CD4-positive, alpha-beta memory T cell (primary cell): ENCODE data around the gene CYGB. TPM values are rescaled to one million over a fixed set of nuclear protein-coding genes. Genes with fewer than 3 reads are reported as not detected.

Experiments used
- CTCF ChIA-PET: fragments of 350-600 bp; sonication (Branson Sonifier 250); formaldehyde crosslinking; loops from one replicate; lab custom pipeline; 2021; ENCODE audit warnings: inconsistent platforms; ENCODE audit not compliant: partially characterized antibody; lab: Charles Lee
- POLR2A ChIA-PET: fragments of 350-600 bp; sonication (Branson Sonifier 250); formaldehyde crosslinking; loops from one replicate; lab custom pipeline; 2021; ENCODE audit not compliant: partially characterized antibody; lab: Charles Lee
- DNase-seq, 5 donors: peaks; one replicate each; pipeline versions ENCODE4 v3.0.0 to v3.0.0-alpha.2; 2020 to 2022; ENCODE audit warnings: mixed read lengths in 1 of 5
- H3K27ac ChIP-seq: one replicate; pipeline ENCODE4 v1.7.0; 2013; ENCODE audit warnings: low read depth, low read length
- H3K27me3 ChIP-seq: 2 replicates; pipeline ENCODE4 v1.7.0; 2013; ENCODE audit warnings: mild to moderate bottlenecking, low read length, moderate library complexity; ENCODE audit not compliant: insufficient read depth
- H3K36me3 ChIP-seq: 2 replicates; pipeline ENCODE4 v1.7.0; 2013; ENCODE audit warnings: mild to moderate bottlenecking, low read length, moderate library complexity; ENCODE audit not compliant: insufficient read depth
- H3K4me1 ChIP-seq: 2 replicates; pipeline ENCODE4 v1.7.0; 2013; ENCODE audit warnings: mild to moderate bottlenecking, low read length, moderate library complexity; ENCODE audit not compliant: insufficient read depth
- H3K4me3 ChIP-seq, 2 donors: one replicate each; pipeline ENCODE4 v1.7.0; 2013; ENCODE audit warnings: low read length in 2 of 2, mild to moderate bottlenecking in 1 of 2
- H3K9me3 ChIP-seq, 2 donors: one replicate each; pipeline ENCODE4 v1.7.0; 2013; ENCODE audit warnings: low read length in 2 of 2, control low read depth in 1 of 2; ENCODE audit not compliant: control insufficient read depth in 1 of 2
- H3K27ac Mint-ChIP-seq, 7 donors: one replicate each; pipeline ENCODE4 v1.8.0; 2020 to 2021; ENCODE audit warnings: mixed read lengths in 7 of 7, mild to moderate bottlenecking in 6 of 7, inconsistent platforms in 3 of 7, moderate library complexity in 3 of 7
- H3K27me3 Mint-ChIP-seq, 2 donors: one replicate each; pipeline ENCODE4 v1.8.0; 2020 to 2021; ENCODE audit warnings: mixed read lengths in 2 of 2
- H3K36me3 Mint-ChIP-seq, 2 donors: one replicate each; pipeline ENCODE4 v1.8.0; 2020 to 2021; ENCODE audit warnings: mixed read lengths in 2 of 2, inconsistent platforms in 1 of 2, mild to moderate bottlenecking in 1 of 2
- H3K4me1 Mint-ChIP-seq, 4 donors: one replicate each; pipeline ENCODE4 v1.8.0; 2020 to 2021; ENCODE audit warnings: mixed read lengths in 4 of 4, mild to moderate bottlenecking in 1 of 4
- H3K4me3 Mint-ChIP-seq, 8 donors: one replicate each; pipeline ENCODE4 v1.8.0; 2020 to 2021; ENCODE audit warnings: mixed read lengths in 8 of 8, mild to moderate bottlenecking in 7 of 8, moderate library complexity in 6 of 8, inconsistent platforms in 3 of 8
- H3K9me3 Mint-ChIP-seq, 8 donors: one replicate each; pipeline ENCODE4 v1.8.0; 2020 to 2021; ENCODE audit warnings: mixed read lengths in 8 of 8, mild to moderate bottlenecking in 5 of 8, inconsistent platforms in 3 of 8, moderate library complexity in 1 of 8
- intact Hi-C: fragments of 100-400 bp; cut with micrococcal nuclease; formaldehyde crosslinking; loops from one replicate; pipeline ENCODE4 v1.15.1; 2023
- polyA plus RNA-seq, 2 donors: library from polyadenylated mRNA; unstranded; fragments of 300-500 nt; fragmentation: Illumina TruSeq; gene quantifications; one replicate each; pipeline ENCODE4 v1.2.3, GENCODE V29; 2021
- total RNA-seq, 2 experiments: library from RNA; stranded (reverse); gene quantifications; one replicate each; pipeline ENCODE4 v1.2.3, GENCODE V29; 2021

CYGB gene
- total and polyA plus RNA-seq, 4 experiments from 2014 or later: not detected

DNA sequence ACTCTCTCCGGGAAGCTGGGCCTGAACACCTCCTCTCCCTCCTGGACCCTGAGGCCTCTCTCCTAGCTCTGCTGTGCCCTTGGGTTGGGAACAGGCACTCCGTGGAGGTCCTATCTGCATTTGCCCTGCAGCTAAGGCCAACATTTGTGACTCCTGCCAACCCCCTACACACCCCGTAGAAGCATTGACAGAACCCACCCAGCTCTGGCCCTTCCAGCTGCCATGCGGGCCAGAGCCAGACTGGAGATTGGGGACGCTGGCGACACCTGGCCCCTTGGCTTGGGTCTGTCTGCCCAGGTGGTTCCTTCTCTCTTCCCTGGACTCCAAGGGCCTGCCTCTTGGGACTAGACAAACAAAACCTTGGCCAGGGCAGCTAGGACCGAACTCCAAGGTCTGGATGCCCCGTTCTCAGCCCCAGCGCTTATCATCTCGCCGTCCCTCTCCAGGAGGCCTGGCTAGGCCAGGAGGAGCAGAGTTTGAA is 35.6 kb downstream of the CYGB start:
- no peak for DNase-seq
- H3K27me3 Mint-ChIP-seq: no peaks in the 10 kb centered on the region
- Histone ChIP-seq H3K4me3 (peak overlapping the region in 1 of 2 donors; percentile 83), H3K9me3 (no peaks in the 10 kb centered on the region), H3K36me3 (no peaks in the 10 kb centered on the region), H3K4me1 (peaks cover 47% of the 10 kb centered on the region), H3K27me3 (no peaks in the 10 kb centered on the region), H3K27ac (peak overlapping the region; percentile 69)
- POLR2A ChIA-PET: interaction anchor here (0.6 to 5.3 kb wide), 15 partner anchors 10 to 398 kb away, joined by 3 to 68 read pairs (median 5); partner anchors contain the start of genes AANAT, EXOC7, JMJD6 and METTL23
- CTCF ChIA-PET: interaction anchor here (0.8 to 12.4 kb wide), 15 partner anchors 8 to 200 kb away, joined by 3 to 161 read pairs (median 5); partner anchors contain the start of genes AANAT and UBE2O
- H3K36me3 Mint-ChIP-seq: peaks cover 0 to 1% of the 10 kb centered on the region in 2 donors
- peak overlapping the region; percentile 83 to 91 (median 86) for H3K4me3 Mint-ChIP-seq
- intact Hi-C loops: loop anchor here (1.0 kb wide), 3 partner anchors 13 to 49 kb away; partner anchors contain the start of gene UBE2O
- H3K4me1 Mint-ChIP-seq: peaks cover 15 to 62% (median 41%) of the 10 kb centered on the region in 4 donors
- H3K9me3 Mint-ChIP-seq: no peaks in the 10 kb centered on the region
- H3K27ac Mint-ChIP-seq: peak overlapping the region; percentile 85 to 100 (median 98)

DNA sequence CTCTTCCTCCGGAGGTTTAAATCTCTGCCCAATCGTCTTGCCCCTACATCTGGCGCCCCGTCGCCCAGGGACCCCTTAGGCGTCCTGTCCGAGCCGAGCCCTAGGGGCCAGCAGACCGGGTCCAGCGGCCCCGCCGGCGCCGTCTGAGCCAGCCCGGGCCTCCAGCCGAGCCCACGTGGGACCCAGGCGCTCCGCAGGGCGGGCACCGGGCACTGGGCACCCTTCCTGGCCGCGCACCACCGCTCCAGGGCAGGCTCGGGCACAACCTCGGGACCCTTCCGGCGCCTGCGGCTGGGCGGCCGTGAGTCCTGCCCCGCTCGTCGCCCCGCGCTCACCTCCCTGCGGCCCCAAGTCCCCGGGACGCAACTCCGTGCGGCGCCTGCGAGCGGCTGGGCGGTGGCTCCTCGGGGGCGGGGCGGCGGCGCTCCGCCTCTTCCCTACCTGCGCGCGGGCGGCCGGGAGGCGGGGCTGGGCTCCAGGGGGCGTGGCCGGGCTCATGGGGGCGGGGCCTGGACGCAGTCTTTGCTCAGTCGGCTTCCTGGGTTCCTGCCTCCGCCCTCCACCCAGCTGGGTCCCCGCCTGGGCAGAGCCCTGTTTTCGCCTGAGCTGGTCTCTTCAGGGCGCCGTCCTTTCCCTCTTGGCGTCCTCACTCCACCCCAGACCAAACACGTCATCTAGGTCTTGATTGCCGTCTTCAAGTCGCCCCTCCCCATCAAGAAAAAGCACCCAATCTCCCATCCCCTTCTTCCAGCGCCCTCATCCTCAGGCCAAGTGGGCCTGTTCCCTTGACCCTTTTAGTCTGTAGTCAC is 36.3 kb downstream of the CYGB start, which contains the start of gene RHBDF2:
Gene RHBDF2, minus strand, starts transcription at position 406 of the 809 bp plus-strand sequence. CDS start 19,899 bp downstream, outside the sequence.
- Histone ChIP-seq H3K27ac (peak within 1 kb of the TSS; percentile 69), H3K36me3 (no peaks in the 10 kb centered on the region), H3K4me1 (peaks cover 41% of the 10 kb centered on the region), H3K27me3 (no peaks in the 10 kb centered on the region), H3K9me3 (no peaks in the 10 kb centered on the region), H3K4me3 (peak within 1 kb of the TSS; percentile 61 to 83)
- ChIA-PET CTCF (interaction anchor here (0.8 to 12.4 kb wide), 12 partner anchors 8 to 123 kb away, joined by 3 to 161 read pairs (median 6); partner anchors contain the start of genes AANAT and UBE2O), POLR2A (interaction anchor here (0.6 to 5.3 kb wide), 14 partner anchors 9 to 398 kb away, joined by 3 to 68 read pairs (median 5); partner anchors contain the start of genes AANAT, EXOC7, JMJD6 and METTL23)
- Mint-ChIP-seq H3K4me3 (peak within 1 kb of the TSS; percentile 86 to 91 (median 89)), H3K27me3 (no peaks in the 10 kb centered on the region), H3K27ac (peak within 1 kb of the TSS; percentile 85 to 100 (median 98)), H3K4me1 (peaks cover 15 to 56% (median 40%) of the 10 kb centered on the region in 4 donors), H3K9me3 (no peaks in the 10 kb centered on the region), H3K36me3 (peaks cover 0 to 1% of the 10 kb centered on the region in 2 donors)
- peak; percentile 92 to 98 (median 95) for DNase-seq
- intact Hi-C loops: loop anchor here (1.0 kb wide), 3 partner anchors 14 to 48 kb away; partner anchors contain the start of gene UBE2O

DNA sequence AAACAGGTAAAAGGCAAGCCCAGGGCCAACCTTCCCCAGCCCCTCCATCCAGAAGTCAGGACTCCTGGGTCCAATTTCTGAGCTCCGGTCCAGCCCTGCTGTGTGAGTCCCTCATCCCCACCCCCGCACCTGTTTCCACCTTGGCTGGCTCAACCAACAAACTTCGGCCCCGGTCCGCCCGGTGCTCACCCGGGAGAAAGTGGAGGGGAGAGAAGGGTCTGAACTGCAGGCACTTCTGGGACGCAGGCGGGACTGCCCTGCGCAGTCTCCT is 36.8 kb downstream of the CYGB start:
- H3K27me3 ChIP-seq: no peaks in the 10 kb centered on the region
- peak overlapping the region; percentile 69 for H3K27ac ChIP-seq
- Mint-ChIP-seq H3K9me3 (no peaks in the 10 kb centered on the region), H3K36me3 (peaks cover 0 to 1% of the 10 kb centered on the region in 2 donors), H3K27me3 (no peaks in the 10 kb centered on the region), H3K27ac (peak overlapping the region; percentile 71 to 94 (median 85)), H3K4me3 (peak overlapping the region; percentile 82 to 91 (median 88)), H3K4me1 (peaks cover 15 to 56% (median 41%) of the 10 kb centered on the region in 4 donors)
- H3K36me3 ChIP-seq: no peaks in the 10 kb centered on the region
- ChIA-PET CTCF (interaction anchor here (9.4 to 12.4 kb wide), 2 partner anchors 34 to 90 kb away, joined by 91 to 161 read pairs; partner anchors contain the start of gene AANAT), POLR2A (interaction anchor here (1.5 to 5.3 kb wide), 5 partner anchors 8 to 226 kb away, joined by 5 to 68 read pairs (median 8); partner anchors contain the start of genes JMJD6, METTL23, PRPSAP1 and UBE2O)
- DNase-seq: no peak
- H3K9me3 ChIP-seq: no peaks in the 10 kb centered on the region
- H3K4me1 ChIP-seq: peaks cover 38% of the 10 kb centered on the region
- H3K4me3 ChIP-seq: peak overlapping the region; percentile 61 to 83
- intact Hi-C loops: loop anchor here (1.0 kb wide), 3 partner anchors 15 to 47 kb away; partner anchors contain the start of gene UBE2O

DNA sequence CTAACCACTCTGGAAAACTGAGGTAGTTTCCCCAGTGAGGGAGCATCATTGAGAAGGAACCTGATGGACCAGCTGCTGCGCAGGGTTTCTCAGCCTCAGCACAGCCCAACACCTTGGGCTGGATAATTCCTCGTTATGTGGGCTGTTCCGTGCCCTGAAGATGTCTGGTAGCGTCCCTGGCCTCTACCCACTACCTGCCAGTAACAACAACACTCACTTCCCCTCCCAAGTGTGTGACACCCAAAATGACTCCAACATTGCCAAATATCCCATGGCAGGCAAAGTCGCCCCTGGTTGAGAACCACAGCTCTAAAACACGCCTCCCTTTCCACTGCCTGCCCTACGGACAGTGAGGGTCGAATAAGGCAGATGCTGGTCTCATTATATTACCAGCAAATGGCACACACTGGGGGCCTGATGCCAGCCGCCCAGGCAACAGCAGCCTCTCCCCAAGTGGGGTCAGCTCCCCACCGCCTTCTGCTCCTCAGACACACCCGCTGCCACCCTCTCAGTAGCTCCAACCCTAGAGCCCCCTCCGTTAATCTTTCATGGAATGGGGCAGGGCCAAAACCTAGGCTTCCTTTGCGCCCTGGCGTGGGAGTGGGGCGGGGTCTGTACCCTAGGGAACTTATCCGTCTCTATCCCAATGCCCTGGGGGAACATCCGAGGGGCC is 37.3 kb downstream of the CYGB start:
- H3K27ac ChIP-seq: peak overlapping the region; percentile 69
- H3K36me3 Mint-ChIP-seq: peaks cover 0 to 1% of the 10 kb centered on the region in 2 donors
- peak overlapping the region; percentile 82 to 91 (median 88) for H3K4me3 Mint-ChIP-seq
- H3K4me1 ChIP-seq: peaks cover 40% of the 10 kb centered on the region
- peak overlapping the region; percentile 61 to 83 for H3K4me3 ChIP-seq
- intact Hi-C loops: no loop called here
- CTCF ChIA-PET: interaction anchor here (0.8 to 12.4 kb wide), 4 partner anchors 10 to 89 kb away, joined by 3 to 161 read pairs (median 48); partner anchors contain the start of gene AANAT
- H3K9me3 ChIP-seq: no peaks in the 10 kb centered on the region
- H3K27me3 Mint-ChIP-seq: no peaks in the 10 kb centered on the region
- H3K9me3 Mint-ChIP-seq: no peaks in the 10 kb centered on the region
- POLR2A ChIA-PET: interaction anchor here (1.0 to 5.3 kb wide), 7 partner anchors 8 to 172 kb away, joined by 3 to 68 read pairs (median 4); partner anchors contain the start of gene UBE2O
- H3K27ac Mint-ChIP-seq: peak overlapping the region; percentile 71 to 94 (median 85)
- H3K27me3 ChIP-seq: no peaks in the 10 kb centered on the region
- peaks cover 15 to 61% (median 41%) of the 10 kb centered on the region in 4 donors for H3K4me1 Mint-ChIP-seq
- DNase-seq: no peak
- H3K36me3 ChIP-seq: no peaks in the 10 kb centered on the region

DNA sequence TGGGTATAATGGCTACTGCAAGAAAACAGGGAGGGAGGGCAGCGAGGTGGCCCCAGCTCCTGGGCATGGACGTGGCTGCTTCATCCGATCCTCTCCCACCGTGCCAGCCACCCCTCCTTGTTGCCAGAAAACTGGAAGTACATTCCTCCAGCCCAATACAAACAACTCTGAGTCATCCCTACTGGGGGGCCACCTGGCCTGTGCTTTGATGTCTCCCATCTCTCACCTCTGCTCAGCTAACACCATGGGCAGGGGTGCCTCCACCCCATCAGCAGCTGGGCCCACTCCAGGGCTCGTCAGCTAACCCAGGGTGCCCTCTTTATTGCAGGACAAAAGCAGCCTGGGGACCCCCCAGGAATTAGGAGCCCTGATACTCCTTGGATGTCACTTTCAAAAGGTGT is 38.2 kb downstream of the CYGB start:
- Histone ChIP-seq H3K36me3 (no peaks in the 10 kb centered on the region), H3K4me3 (no peak overlapping the region), H3K27ac (no peak overlapping the region), H3K4me1 (peaks cover 47% of the 10 kb centered on the region), H3K9me3 (no peaks in the 10 kb centered on the region), H3K27me3 (no peaks in the 10 kb centered on the region)
- ChIA-PET CTCF (interaction anchor here (0.8 to 12.4 kb wide), 6 partner anchors 8 to 91 kb away, joined by 3 to 161 read pairs (median 6); partner anchors contain the start of gene AANAT), POLR2A (interaction anchor here (0.7 to 5.3 kb wide), 7 partner anchors 7 to 173 kb away, joined by 3 to 68 read pairs (median 3); no protein-coding TSS in a partner anchor)
- Mint-ChIP-seq H3K27me3 (no peaks in the 10 kb centered on the region), H3K4me1 (peaks cover 15 to 64% (median 43%) of the 10 kb centered on the region in 4 donors), H3K36me3 (peaks cover 0 to 1% of the 10 kb centered on the region in 2 donors), H3K27ac (peak overlapping the region in 4 of 7 donors; percentile 10 to 87 (median 74)), H3K9me3 (no peaks in the 10 kb centered on the region), H3K4me3 (peak overlapping the region in 7 of 8 donors; percentile 44 to 89 (median 86))
- no peak for DNase-seq
- intact Hi-C loops: no loop called here

DNA sequence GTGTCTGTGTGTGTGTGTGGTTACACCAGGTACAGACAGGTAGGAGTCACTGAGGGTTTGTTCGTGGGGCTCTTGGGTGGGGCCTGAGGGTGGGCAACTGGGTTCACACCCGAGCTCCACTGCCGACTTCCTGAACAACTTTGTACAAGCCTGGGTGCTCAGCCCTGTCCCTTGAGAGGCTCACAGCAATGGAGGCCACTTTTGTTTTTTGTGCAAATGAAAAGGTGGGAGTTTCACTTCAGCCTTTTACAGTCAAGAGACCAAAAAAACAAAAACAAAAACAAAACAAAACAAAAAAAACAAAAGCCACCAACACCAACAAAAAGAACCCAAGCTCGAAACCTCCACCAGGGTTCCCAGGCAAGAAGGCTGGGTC is 38.6 kb downstream of the CYGB start:
- ChIA-PET CTCF (interaction anchor here (1.5 to 12.4 kb wide), 5 partner anchors 9 to 90 kb away, joined by 4 to 161 read pairs (median 7); partner anchors contain the start of gene AANAT), POLR2A (interaction anchor here (0.7 to 5.3 kb wide), 4 partner anchors 7 to 59 kb away, joined by 3 to 45 read pairs (median 4); no protein-coding TSS in a partner anchor)
- H3K4me3 ChIP-seq: no peak overlapping the region
- Mint-ChIP-seq H3K4me3 (peak overlapping the region; percentile 36 to 89 (median 66)), H3K4me1 (peaks cover 17 to 66% (median 44%) of the 10 kb centered on the region in 4 donors), H3K27me3 (no peaks in the 10 kb centered on the region), H3K36me3 (peaks cover 0 to 1% of the 10 kb centered on the region in 2 donors), H3K9me3 (no peaks in the 10 kb centered on the region), H3K27ac (peak overlapping the region; percentile 10 to 87 (median 55))
- no peaks in the 10 kb centered on the region for H3K9me3 ChIP-seq
- DNase-seq: no peak
- H3K27ac ChIP-seq: no peak overlapping the region
- H3K4me1 ChIP-seq: peaks cover 51% of the 10 kb centered on the region
- H3K27me3 ChIP-seq: no peaks in the 10 kb centered on the region
- no peaks in the 10 kb centered on the region for H3K36me3 ChIP-seq
- intact Hi-C loops: no loop called here
